ENCODE measurements around the gene INF2.

Gene INF2

GRCh38 chr14:104683653-104684448 is 5.6 kb upstream of the INF2 start:
- no peak for TF ChIP-seq CTCF (IDR thresholded peaks at IDR 0.05; ENCODE audit: low read depth, low read length)

GRCh38 chr14:104684449-104684821 is 5.0 kb upstream of the INF2 start:
- no peak for DNase-seq (ENCODE audit: low read depth in 2 of 2)
- H3K4me3 ChIP-seq (replicated peaks in 1 of 2; ENCODE audit: low read depth in 2 of 2, low read length in 2 of 2): no peak overlapping the region
- TF ChIP-seq CTCF (IDR thresholded peaks at IDR 0.05; ENCODE audit: low read depth, low read length): no peak

More at GRCh38 chr14:104683653-104684448, 5.6 kb upstream of the INF2 start:
- no peak overlapping the region for H3K4me3 ChIP-seq (replicated peaks in 1 of 2; ENCODE audit: low read depth in 2 of 2, low read length in 2 of 2)
- DNase-seq (ENCODE audit: low read depth in 2 of 2): no peak

- H3K4me3 ChIP-seq (replicated peaks in 1 of 2; ENCODE audit: low read depth in 2 of 2, low read length in 2 of 2): no peak overlapping the region
- no peak for TF ChIP-seq CTCF (IDR thresholded peaks at IDR 0.05; ENCODE audit: low read depth, low read length)
- DNase-seq (ENCODE audit: low read depth in 2 of 2): no peak
Measured at GRCh38 chr14:104685216-104685997, 4.0 kb upstream of the INF2 start.

- no peak for TF ChIP-seq CTCF (IDR thresholded peaks at IDR 0.05; ENCODE audit: low read depth, low read length)
- no peak for DNase-seq (ENCODE audit: low read depth in 2 of 2)
Measured at GRCh38 chr14:104685998-104686610, 3.3 kb upstream of the INF2 start.

GRCh38 chr14:104686624-104687517 is 2.5 kb upstream of the INF2 start:
- no peak for DNase-seq (ENCODE audit: low read depth in 2 of 2)
- TF ChIP-seq CTCF (IDR thresholded peaks at IDR 0.05; ENCODE audit: low read depth, low read length): no peak
- H3K4me3 ChIP-seq (replicated peaks in 1 of 2; ENCODE audit: low read depth in 2 of 2, low read length in 2 of 2): no peak overlapping the region

More at GRCh38 chr14:104685998-104686610, 3.3 kb upstream of the INF2 start:
- H3K4me3 ChIP-seq (replicated peaks in 1 of 2; ENCODE audit: low read depth in 2 of 2, low read length in 2 of 2): no peak overlapping the region

Data from cardiac fibroblast (primary cell).